Mesothelial cell of epicardium (in vitro differentiated cells): ENCODE data around the gene LIN52. TPM values are rescaled to one million over a fixed set of nuclear protein-coding genes. Genes with fewer than 3 reads are reported as not detected.

Experiments
- DNase-seq, 2 experiments: peaks; one replicate each; pipeline ENCODE4 v3.0.0; 2021; ENCODE audit warnings: low spot score in 2 of 2; ENCODE audit not compliant: unreplicated experiment in 2 of 2
- H3K27ac Mint-ChIP-seq: 2 replicates; pipeline ENCODE4 v1.8.0; 2021; ENCODE audit warnings: mixed read lengths
- H3K27me3 Mint-ChIP-seq: 2 replicates; pipeline ENCODE4 v1.8.0; 2021; ENCODE audit warnings: low read depth, mixed read lengths
- H3K36me3 Mint-ChIP-seq: 2 replicates; pipeline ENCODE4 v1.8.0; 2021; ENCODE audit warnings: mixed read lengths
- H3K4me1 Mint-ChIP-seq: 2 replicates; pipeline ENCODE4 v1.8.0; 2021; ENCODE audit warnings: mixed read lengths
- H3K4me3 Mint-ChIP-seq: 2 replicates; pipeline ENCODE4 v1.8.0; 2021; ENCODE audit warnings: mild to moderate bottlenecking, moderate library complexity, mixed read lengths
- H3K9me3 Mint-ChIP-seq: 2 replicates; pipeline ENCODE4 v1.8.0; 2021; ENCODE audit warnings: mixed read lengths
- CTCF ChIP-seq: fragments of 200-600 bp; sonication (generic); IDR thresholded peaks from one replicate; pipeline ENCODE4 v1.5.0; 2021; ENCODE audit warnings: antibody characterized with exemption; ENCODE audit not compliant: unreplicated experiment
- total RNA-seq: library from RNA; stranded (reverse); gene quantifications from 3 replicates; pipeline ENCODE4 v1.2.1, GENCODE V29; 2021

Gene LIN52
- total RNA-seq, 1 donor from 2014 or later: 11.4 TPM

GRCh38 chr14:74221741-74222140 lies 137.0 kb downstream of the LIN52 start:
- Mint-ChIP-seq H3K27ac (no peak overlapping the region), H3K9me3 (no peaks in the 10 kb centered on the region), H3K4me1 (no peaks in the 10 kb centered on the region), H3K36me3 (no peaks in the 10 kb centered on the region), H3K4me3 (no peak overlapping the region), H3K27me3 (peaks cover 57% of the 10 kb centered on the region)
- no peak for TF ChIP-seq CTCF
- no peak for DNase-seq

GRCh38 chr14:74223016-74223415 lies 138.3 kb downstream of the LIN52 start:
- Mint-ChIP-seq H3K4me3 (no peak overlapping the region), H3K4me1 (no peaks in the 10 kb centered on the region), H3K27me3 (peaks cover 55% of the 10 kb centered on the region), H3K36me3 (no peaks in the 10 kb centered on the region), H3K9me3 (no peaks in the 10 kb centered on the region), H3K27ac (no peak overlapping the region)
- TF ChIP-seq CTCF: no peak
- DNase-seq: no peak

- H3K4me1 Mint-ChIP-seq: no peaks in the 10 kb centered on the region
- no peak overlapping the region for H3K27ac Mint-ChIP-seq
- H3K4me3 Mint-ChIP-seq: no peak overlapping the region
- H3K9me3 Mint-ChIP-seq: peaks cover 11% of the 10 kb centered on the region
- DNase-seq: no peak
- no peak for TF ChIP-seq CTCF
- H3K27me3 Mint-ChIP-seq: peaks cover 92% of the 10 kb centered on the region
- no peaks in the 10 kb centered on the region for H3K36me3 Mint-ChIP-seq
Observed at GRCh38 chr14:74231784-74232183, 147.0 kb downstream of the LIN52 start.

GRCh38 chr14:74235017-74235416 lies 150.3 kb downstream of the LIN52 start:
- DNase-seq: no peak

GRCh38 chr14:74237441-74237840 lies 152.7 kb downstream of the LIN52 start:
- Mint-ChIP-seq H3K27ac (no peak overlapping the region), H3K36me3 (no peaks in the 10 kb centered on the region), H3K4me1 (peaks cover 15% of the 10 kb centered on the region), H3K4me3 (no peak overlapping the region), H3K27me3 (peaks cover 93% of the 10 kb centered on the region), H3K9me3 (peaks cover under 1% of the 10 kb centered on the region)
- no peak for DNase-seq
- no peak for TF ChIP-seq CTCF

More at GRCh38 chr14:74235017-74235416, 150.3 kb downstream of the LIN52 start:
- H3K27me3 Mint-ChIP-seq: peaks cover 90% of the 10 kb centered on the region
- H3K27ac Mint-ChIP-seq: no peak overlapping the region
- peaks cover 11% of the 10 kb centered on the region for H3K9me3 Mint-ChIP-seq
- H3K4me1 Mint-ChIP-seq: no peaks in the 10 kb centered on the region
- TF ChIP-seq CTCF: no peak
- no peaks in the 10 kb centered on the region for H3K36me3 Mint-ChIP-seq
- no peak overlapping the region for H3K4me3 Mint-ChIP-seq
